DOHH2 (cell line): ENCODE results near the gene ITGA8.

Experiments
- H3F3A ChIP-seq: fragments of 200-600 bp; sonication (generic), shearing (Covaris generic); 2 replicates; pipeline ENCODE4 v1.6.0; 2016; ENCODE audit warnings: antibody characterized with exemption, mild to moderate bottlenecking; ENCODE audit not compliant: control insufficient read depth, insufficient read depth
- H3K27ac ChIP-seq: fragments of 200-600 bp; sonication (generic); 2 replicates; pipeline ENCODE4 v1.5.1; 2014; ENCODE audit warnings: low read depth, mild to moderate bottlenecking, low read length, moderate library complexity
- H3K27me3 ChIP-seq: fragments of 200-600 bp; sonication (generic); 2 replicates; pipeline ENCODE4 v1.6.1; 2014; ENCODE audit warnings: mild to moderate bottlenecking, low read length, mixed read lengths; ENCODE audit not compliant: control insufficient read depth
- H3K36me3 ChIP-seq: fragments of 200-600 bp; sonication (generic); 2 replicates; pipeline ENCODE4 v1.6.1; 2014; ENCODE audit warnings: mild to moderate bottlenecking, low read length, moderate library complexity, mixed read lengths; ENCODE audit not compliant: control insufficient read depth
- H3K4me1 ChIP-seq: fragments of 200-600 bp; sonication (generic); 2 replicates; pipeline ENCODE4 v1.6.1; 2014; ENCODE audit warnings: mild to moderate bottlenecking, low read length, mixed read lengths; ENCODE audit not compliant: control insufficient read depth
- H3K4me2 ChIP-seq: fragments of 200-600 bp; sonication (generic); 2 replicates; pipeline ENCODE4 v1.6.0; 2014; ENCODE audit warnings: mild to moderate bottlenecking, low read length, moderate library complexity
- H3K4me3 ChIP-seq: fragments of 200-600 bp; sonication (generic); 2 replicates; pipeline ENCODE4 v1.5.1; 2014; ENCODE audit warnings: mild to moderate bottlenecking, low read length, mixed read lengths
- H3K79me2 ChIP-seq: fragments of 200-600 bp; sonication (generic); 2 replicates; pipeline ENCODE4 v1.6.1; 2014; ENCODE audit warnings: mild to moderate bottlenecking, low read length, mixed read lengths; ENCODE audit not compliant: control insufficient read depth
- H3K9me2 ChIP-seq: fragments of 200-600 bp; sonication (generic); replicated peaks from 2 replicates; pipeline ENCODE4 v1.6.1; 2014; ENCODE audit warnings: mild to moderate bottlenecking, low read length, mixed read lengths; ENCODE audit not compliant: control insufficient read depth
- H3K9me3 ChIP-seq: fragments of 200-600 bp; sonication (generic); 2 replicates; pipeline ENCODE4 v1.6.1; 2014; ENCODE audit warnings: antibody characterized with exemption, low read length, mixed read lengths; ENCODE audit not compliant: control insufficient read depth, insufficient read depth
- H4K20me1 ChIP-seq: fragments of 200-600 bp; sonication (generic); 2 replicates; pipeline ENCODE4 v1.6.0; 2014; ENCODE audit warnings: low read depth, mild to moderate bottlenecking, antibody characterized with exemption, low read length, moderate library complexity; ENCODE audit not compliant: control insufficient read depth, insufficient read depth
- CTCF ChIP-seq: fragments of 200-600 bp; sonication (generic); IDR thresholded peaks from one replicate; pipeline ENCODE4 v1.5.1; 2014; ENCODE audit warnings: antibody characterized with exemption, mild to moderate bottlenecking, low read depth, low read length; ENCODE audit not compliant: poor library complexity, severe bottlenecking
- EZH2phosphoT487 ChIP-seq: fragments of 200-600 bp; sonication (generic); IDR thresholded peaks from 2 replicates; pipeline ENCODE4 v1.6.1; 2017; ENCODE audit warnings: borderline replicate concordance, mild to moderate bottlenecking, antibody characterized with exemption, low read length, moderate library complexity, mixed read lengths

Gene ITGA8

GRCh38 chr10:15550950-15551349 lies 168.8 kb downstream of the ITGA8 start:
- H3K4me3 ChIP-seq = no peak overlapping the region
- no peak overlapping the region for H3K27ac ChIP-seq
- TF ChIP-seq CTCF (no peak), EZH2phosphoT487 (no peak)
- H4K20me1 ChIP-seq = no peaks in the 10 kb centered on the region
- no peaks in the 10 kb centered on the region for H3K9me2 ChIP-seq
- no peaks in the 10 kb centered on the region for H3F3A ChIP-seq
- no peak overlapping the region for H3K4me2 ChIP-seq
- no peaks in the 10 kb centered on the region for H3K79me2 ChIP-seq
- no peaks in the 10 kb centered on the region for H3K9me3 ChIP-seq
- no peaks in the 10 kb centered on the region for H3K27me3 ChIP-seq
- H3K36me3 ChIP-seq = no peaks in the 10 kb centered on the region
- H3K4me1 ChIP-seq = no peaks in the 10 kb centered on the region

GRCh38 chr10:15548331-15548730 lies 171.4 kb downstream of the ITGA8 start:
- Histone ChIP-seq H3K27me3 (no peaks in the 10 kb centered on the region), H3K4me3 (no peak overlapping the region), H3K79me2 (no peaks in the 10 kb centered on the region), H4K20me1 (no peaks in the 10 kb centered on the region), H3K9me2 (no peaks in the 10 kb centered on the region), H3K4me1 (no peaks in the 10 kb centered on the region), H3K27ac (no peak overlapping the region), H3K9me3 (no peaks in the 10 kb centered on the region), H3K36me3 (no peaks in the 10 kb centered on the region), H3F3A (no peaks in the 10 kb centered on the region), H3K4me2 (no peak overlapping the region)
- no peak for TF ChIP-seq CTCF
- TF ChIP-seq EZH2phosphoT487 = no peak

- Histone ChIP-seq H3K27me3 (no peaks in the 10 kb centered on the region), H3K4me1 (no peaks in the 10 kb centered on the region)
Observed at GRCh38 chr10:15546606-15547005, 173.1 kb downstream of the ITGA8 start.

More at GRCh38 chr10:15546606-15547005, 173.1 kb downstream of the ITGA8 start:
- no peaks in the 10 kb centered on the region for H3F3A ChIP-seq
- H4K20me1 ChIP-seq = no peaks in the 10 kb centered on the region
- H3K4me2 ChIP-seq = no peak overlapping the region
- no peaks in the 10 kb centered on the region for H3K79me2 ChIP-seq
- no peak for TF ChIP-seq EZH2phosphoT487
- TF ChIP-seq CTCF = no peak
- no peaks in the 10 kb centered on the region for H3K9me2 ChIP-seq
- no peaks in the 10 kb centered on the region for H3K36me3 ChIP-seq
- H3K27ac ChIP-seq = no peak overlapping the region
- H3K4me3 ChIP-seq = no peak overlapping the region
- no peaks in the 10 kb centered on the region for H3K9me3 ChIP-seq
